Fibroblast of skin of right biceps (primary cell): ENCODE results near the gene ACAD10.
A peak's percentile ranks its signal among the peaks of the same experiment; 100 is the strongest.

Experiments used
- DNase-seq: peaks from one replicate; pipeline ENCODE4 v3.0.0-alpha.2; 2013

ACAD10 gene

GRCh38 chr12:111780166-111780565 lies 94.3 kb downstream of the ACAD10 start:
- DNase-seq = no peak

GRCh38 chr12:111780615-111781014 lies 94.8 kb downstream of the ACAD10 start:
- DNase-seq = no peak

DNA sequence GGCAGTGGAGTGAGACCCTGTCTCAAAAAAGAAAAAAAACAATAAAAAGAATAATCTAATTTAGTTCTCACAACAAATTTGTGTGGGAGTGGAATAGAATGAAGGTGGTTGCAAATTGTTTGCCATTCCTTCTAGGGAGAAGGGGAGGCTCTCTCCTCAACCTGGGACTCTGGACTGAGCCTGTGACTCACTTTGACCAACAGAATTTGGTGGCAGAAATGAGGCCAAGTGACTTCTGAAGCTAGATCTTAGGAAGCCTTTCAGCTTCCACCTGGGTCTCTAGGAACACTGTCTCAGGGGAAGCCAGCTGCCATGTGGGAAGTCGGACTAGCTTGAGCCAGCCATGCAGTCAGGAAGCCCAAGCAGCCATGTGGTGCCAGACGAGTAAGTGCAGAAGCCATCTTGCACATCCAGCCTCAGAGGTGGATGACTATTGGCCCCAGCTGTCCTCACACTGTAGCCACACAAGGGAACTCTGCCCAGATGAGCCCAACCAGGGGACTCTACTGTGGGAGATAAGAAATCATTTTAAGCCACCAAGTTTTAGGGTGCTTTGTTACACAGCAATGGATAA lies 95.3 kb downstream of the ACAD10 start:
- no peak for DNase-seq

DNA sequence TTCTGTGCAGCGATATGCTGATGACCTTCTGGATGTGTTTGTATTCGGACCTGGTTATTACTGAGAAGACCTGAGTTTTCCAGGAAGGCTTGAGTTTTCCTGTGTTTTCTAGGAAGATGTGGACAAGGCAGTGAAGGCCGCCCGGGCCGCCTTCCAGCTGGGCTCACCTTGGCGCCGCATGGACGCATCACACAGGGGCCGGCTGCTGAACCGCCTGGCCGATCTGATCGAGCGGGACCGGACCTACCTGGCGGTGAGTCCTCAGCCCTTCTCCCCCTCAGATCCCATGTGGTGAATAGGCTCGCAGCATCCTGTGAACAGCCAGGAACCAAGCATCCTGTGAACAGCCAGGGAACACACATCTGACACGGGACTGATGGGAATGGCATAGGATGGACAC lies 97.2 kb downstream of the ACAD10 start:
- no peak for DNase-seq

DNA sequence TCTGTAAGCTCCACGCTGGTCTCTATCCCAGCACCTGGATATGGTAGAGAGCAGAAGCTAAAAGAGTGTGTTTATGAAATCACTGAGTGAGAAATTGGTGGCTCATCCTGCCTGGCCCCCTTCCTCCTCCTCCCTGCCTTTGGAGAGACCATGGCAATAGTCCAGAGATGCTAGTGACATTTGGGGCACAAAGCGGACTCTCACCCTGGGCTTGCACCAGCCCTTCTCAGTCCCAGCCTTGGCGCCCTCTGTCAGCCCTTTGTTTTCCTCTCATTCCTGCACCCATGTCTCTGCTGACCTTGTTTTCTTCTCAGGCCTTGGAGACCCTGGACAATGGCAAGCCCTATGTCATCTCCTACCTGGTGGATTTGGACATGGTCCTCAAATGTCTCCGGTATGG lies 99.1 kb downstream of the ACAD10 start:
- DNase-seq = no peak

GRCh38 chr12:111785651-111786050 lies 99.8 kb downstream of the ACAD10 start:
- DNase-seq = peak; percentile 41

DNA sequence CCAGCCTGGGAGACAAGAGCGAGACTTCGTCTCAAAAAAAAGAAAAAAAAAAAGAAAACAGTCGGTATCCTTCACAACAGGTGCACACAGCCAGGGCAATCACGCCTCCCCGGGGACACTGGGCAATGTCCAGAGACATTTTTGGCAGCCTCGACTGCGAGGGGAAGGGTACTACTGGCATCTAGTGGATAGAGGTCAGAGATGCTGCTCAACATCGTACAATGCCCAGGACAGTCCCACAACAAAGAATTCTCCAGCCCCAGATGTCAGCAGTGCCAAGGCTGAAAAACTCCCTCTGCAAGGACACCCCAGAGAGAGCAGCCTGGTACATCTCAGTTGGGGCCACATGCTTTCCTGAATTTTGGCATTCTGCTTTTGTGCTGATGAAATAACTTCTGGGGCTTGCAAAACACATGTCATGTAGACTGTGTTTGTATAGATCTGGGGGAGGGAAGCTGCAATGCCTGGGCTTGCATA lies 102.4 kb downstream of the ACAD10 start:
- DNase-seq = peak; percentile 55

DNA sequence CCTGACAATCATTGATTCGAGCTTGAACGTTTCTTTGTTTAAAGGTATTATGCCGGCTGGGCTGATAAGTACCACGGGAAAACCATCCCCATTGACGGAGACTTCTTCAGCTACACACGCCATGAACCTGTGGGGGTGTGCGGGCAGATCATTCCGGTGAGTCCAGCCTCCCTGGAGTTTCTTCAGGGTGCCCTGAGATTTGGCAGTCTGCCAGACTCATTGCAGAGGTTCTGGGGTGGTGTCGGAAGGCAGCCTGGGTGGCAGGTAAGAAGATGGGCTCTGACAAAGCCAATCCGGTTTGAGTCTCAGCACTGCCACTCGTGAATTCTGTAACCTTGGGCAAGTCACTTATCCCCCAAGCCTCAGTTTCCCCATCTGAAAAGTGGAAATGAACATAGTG lies 103.9 kb downstream of the ACAD10 start:
- no peak for DNase-seq

DNA sequence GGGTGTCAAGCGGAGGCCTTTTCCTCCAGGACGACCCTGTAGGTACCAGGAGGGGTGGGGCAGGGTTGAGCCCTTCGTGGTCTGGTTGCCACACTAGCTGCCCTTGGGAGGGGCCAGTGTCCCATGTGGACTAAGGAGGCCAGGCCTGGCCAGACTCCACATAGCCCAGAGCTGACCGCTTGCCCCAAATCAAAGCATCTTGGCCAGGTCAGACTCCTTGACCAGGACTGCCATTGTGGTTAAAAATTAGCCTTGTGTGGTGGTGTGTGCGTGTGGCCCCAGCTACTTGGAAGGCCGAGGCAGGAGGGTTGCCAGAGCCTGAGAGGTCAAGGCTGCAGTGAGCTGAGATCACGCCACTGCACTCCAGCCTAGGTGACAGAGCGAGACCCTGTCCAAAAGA lies 105.7 kb downstream of the ACAD10 start:
- DNase-seq = no peak

DNA sequence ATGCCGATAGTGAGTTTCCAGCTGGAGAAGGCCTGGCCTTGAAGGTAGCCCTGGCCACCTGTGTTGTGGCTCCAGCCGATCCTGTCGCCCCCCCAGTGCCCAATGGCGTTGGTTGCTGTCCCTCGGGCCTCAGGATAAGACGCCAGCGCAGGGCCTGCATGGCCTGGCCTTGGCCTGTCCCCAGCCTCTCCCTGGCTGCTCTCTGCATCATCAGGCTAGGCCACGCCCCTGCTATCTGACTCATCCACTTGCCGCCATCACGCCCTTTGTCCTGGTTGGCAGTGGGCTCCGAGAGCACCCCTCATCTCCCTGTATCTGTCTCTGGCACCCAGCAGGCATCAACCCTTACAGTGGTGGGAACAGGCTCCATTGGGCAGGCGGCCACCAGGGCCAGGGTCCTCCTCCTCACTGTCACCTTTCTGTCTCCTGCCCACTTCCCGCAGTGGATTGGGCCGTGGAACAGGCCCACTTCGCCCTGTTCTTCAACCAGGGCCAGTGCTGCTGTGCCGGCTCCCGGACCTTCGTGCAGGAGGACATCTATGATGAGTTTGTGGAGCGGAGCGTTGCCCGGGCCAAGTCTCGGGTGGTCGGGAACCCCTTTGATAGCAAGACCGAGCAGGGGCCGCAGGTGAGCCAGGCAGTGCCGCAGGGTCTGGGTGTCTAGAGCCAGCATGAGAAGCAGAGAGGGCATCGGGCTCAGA lies 106.5 kb downstream of the ACAD10 start:
- no peak for DNase-seq

- no peak for DNase-seq
Observed at GRCh38 chr12:111792856-111793235, 107.0 kb downstream of the ACAD10 start.

DNA sequence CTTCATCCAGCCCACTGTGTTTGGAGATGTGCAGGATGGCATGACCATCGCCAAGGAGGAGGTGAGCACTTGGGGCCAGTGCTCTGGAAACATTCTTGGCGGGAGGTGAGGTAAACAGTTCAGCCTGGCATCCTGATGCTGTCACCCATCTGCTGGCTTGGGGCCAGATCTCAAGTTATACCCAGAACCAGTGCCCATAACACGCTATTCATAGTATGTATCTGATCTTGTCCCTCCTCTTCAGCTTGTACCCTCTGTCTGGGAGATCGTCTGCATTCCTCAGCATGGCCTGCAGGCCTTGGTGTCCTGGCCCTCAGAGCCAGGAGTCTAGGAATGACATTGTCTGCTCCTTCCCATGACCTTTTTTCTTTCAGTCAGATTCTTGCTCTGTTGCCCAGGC lies 112.3 kb downstream of the ACAD10 start:
- DNase-seq = no peak

DNA sequence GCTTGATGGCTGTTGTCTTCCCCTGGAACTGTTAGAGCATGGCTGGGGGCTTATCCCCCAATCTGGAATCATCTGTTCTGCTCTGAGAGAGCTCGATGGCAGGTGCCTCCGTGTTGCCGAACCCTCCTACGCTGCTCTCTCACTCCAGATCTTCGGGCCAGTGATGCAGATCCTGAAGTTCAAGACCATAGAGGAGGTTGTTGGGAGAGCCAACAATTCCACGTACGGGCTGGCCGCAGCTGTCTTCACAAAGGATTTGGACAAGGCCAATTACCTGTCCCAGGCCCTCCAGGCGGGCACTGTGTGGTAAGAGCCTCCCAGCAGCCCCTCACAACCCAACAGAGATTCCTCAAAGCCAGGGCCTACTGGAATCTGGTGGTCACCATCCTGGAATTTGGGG lies 113.9 kb downstream of the ACAD10 start:
- DNase-seq = no peak

DNA sequence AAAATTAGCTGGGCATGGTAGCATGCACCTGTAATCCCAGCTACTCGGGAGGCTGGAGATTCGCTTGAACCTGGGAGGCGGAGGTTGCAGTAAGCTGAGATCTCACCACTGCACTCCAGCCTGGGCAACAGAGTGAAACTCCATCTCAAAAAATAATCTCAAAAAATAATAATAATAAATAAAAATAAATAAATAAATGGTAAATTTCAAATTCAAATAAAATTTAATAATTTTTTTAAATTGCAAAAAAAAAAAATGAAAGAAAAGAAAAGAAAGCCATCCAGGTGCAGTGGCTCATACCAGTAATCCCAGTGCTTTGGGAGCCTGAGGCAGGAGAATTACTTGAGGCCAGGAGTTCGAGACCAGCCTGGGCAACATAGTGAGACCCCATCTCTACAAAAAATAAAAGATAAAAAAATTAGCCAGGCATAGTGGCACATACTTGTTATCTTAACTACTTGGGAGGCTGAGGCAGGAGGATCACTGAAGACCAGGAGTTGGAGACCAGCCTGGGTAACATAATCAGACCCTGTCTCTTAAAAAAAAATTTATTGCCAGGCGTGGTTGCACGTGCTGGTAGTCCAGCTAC lies 117.3 kb downstream of the ACAD10 start:
- DNase-seq = no peak

DNA sequence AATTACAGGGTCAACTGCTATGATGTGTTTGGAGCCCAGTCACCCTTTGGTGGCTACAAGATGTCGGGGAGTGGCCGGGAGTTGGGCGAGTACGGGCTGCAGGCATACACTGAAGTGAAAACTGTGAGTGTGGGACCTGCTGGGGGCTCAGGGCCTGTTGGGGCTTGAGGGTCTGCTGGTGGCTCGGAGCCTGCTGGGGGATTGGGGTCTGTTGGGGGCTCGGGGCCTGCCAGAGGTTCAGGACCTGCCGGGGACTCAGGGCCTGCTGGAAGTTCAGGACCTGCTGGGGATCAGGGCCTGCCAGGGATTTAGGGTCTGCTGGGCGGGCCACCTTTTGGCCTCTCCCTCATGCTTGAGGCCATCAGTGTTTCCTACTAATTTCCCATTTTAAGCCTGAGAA lies 118.0 kb downstream of the ACAD10 start:
- DNase-seq = no peak

DNA sequence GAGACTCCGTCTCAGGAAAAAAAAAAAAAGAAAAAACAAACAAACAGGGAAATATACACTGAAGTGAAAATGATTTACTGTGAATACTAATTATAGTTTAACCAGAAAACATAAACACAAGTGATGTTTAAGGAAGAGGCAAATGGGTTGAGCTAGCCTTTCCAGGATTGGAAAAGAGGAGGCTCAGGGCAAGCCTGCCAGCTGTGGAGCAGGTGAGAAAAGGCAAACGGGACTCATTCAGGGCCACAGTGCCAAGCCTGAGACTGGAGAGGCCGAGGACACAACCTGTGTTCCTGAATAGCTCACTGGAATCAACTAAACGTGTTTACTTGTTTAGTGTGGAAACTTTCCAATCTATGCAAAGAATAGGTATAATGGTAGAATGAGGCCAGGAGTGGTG lies 120.5 kb downstream of the ACAD10 start:
- no peak for DNase-seq
